Skin epidermis (tissue), 12 donors: ENCODE data around the gene C10orf90.
A peak's percentile ranks its signal among the peaks of the same experiment; 100 is the strongest.

Experiments used
- H3K27ac ChIP-seq, 21 experiments: fragments of 200-600 bp; sonication (generic) in 11 of 21; one replicate each; pipeline ENCODE4 v1.5.0; 2020; ENCODE audit warnings: mild to moderate bottlenecking in 3 of 21, inconsistent platforms in 2 of 21, moderate library complexity in 2 of 21
- H3K4me3 ChIP-seq, 7 experiments: fragments of 200-600 bp; sonication (generic) in 2 of 7; one replicate each; pipeline ENCODE4 v1.5.0; 2020; ENCODE audit warnings: inconsistent platforms in 2 of 7, mild to moderate bottlenecking in 2 of 7, moderate library complexity in 1 of 7

Gene C10orf90

DNA sequence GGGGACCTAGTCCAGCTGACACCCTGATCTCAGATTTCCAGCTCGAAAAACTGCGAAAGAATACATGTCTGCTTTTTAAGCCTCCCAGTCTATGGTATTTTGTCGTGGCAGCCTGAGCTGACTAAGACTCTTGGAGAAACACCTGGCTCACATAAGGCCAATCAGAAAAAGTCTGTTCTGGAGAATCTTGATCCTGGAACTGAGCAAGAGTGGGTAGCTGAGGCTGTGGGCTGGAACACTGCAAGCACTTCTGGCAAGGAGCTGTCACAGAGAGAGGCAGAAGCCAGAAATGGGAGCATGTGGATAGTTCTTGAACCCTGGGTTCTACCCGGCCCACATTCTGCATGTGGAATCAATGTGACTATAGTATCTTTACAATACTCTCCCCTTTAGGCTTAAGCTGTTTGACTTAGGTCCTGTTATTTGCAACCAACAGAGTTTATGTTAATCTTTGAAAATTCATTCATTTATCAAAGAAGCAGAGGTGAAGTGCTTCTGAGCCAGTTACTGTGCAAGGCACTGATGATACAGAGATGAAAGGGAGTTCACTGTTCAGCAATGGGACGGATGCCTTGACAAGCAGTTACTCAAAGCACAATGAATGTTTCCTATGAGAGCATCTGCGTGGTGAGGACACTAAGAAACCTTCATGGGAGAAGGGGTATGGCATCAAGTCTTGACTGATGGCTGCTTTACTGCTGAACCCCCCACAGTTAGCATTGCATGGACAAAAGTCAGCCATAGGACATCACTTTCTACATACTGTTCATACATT lies 4.4 kb upstream of the C10orf90 start:
- H3K27ac ChIP-seq, result no peak overlapping the region
- H3K4me3 ChIP-seq, result no peak overlapping the region

DNA sequence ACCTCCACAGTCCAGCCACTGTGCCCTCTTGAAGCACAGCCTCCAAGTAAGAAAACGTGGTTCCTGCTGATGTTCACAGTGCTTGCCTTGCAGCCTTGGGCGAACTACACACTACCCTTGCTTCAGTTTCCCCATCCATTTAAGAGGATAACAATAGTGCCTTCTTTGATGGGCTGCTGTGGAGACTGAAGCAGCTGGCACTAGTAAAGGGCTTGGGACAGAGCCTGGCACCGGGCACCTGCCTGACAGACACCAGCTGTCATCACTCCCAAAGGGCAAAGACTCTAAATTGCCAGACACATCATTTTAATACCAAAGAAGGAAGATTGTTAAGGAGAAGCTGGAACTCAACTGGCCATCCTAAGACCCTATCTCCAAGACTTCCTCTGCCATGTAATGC lies 3.1 kb upstream of the C10orf90 start:
- H3K27ac ChIP-seq, result no peak overlapping the region

DNA sequence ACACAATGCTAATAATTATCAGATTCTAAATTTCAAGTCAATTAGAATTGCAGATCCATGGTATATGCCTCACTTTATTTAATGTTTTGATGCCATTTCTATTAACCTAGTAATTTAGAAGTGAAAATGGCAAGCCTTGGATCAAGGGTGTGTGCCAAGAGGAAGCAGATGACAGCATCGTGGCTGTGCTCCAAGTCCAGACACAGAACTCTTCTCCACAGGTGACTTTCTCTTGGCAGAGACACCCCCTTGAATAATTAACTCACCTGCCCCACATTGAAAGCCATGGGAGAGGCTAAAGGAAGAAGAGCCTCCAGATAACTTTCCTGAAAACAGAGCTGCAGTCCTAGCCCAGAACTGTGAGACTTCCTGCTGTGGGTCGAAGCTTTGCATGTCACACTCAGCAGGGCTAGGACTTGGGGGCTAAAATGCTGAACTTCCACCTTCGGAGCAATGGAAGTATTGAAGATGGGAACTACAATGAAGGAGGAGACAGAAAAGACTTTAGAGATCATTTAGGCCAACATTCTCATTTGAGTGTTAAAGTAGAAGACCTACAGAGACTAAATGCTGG lies 996 bp upstream of the C10orf90 start:
- no peak overlapping the region for H3K27ac ChIP-seq
- no peak overlapping the region for H3K4me3 ChIP-seq

More for the DNA sequence above, 3.1 kb upstream of the C10orf90 start:
- H3K4me3 ChIP-seq, result no peak overlapping the region

DNA sequence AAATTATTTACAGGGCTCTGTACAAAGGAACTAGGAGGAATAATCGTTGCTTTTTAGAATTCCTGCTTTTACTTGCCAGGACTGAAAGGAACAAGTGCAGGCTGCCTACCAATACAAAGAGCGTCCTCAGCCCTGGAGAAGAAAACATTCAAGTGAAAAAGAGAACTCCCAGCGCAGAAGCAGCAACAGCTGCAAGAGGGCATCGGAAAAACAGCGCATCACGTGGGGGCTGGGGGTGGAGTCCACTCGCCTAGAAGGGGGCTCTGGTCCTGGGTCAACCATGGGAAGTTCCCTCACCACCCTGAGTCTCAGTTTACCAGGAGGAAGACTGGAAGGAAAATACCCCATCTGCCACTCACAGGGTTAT lies 385 bp upstream of the C10orf90 start:
- H3K4me3 ChIP-seq, result no peak overlapping the region
- peak overlapping the region in 1 of 21 experiments; percentile 35 for H3K27ac ChIP-seq

DNA sequence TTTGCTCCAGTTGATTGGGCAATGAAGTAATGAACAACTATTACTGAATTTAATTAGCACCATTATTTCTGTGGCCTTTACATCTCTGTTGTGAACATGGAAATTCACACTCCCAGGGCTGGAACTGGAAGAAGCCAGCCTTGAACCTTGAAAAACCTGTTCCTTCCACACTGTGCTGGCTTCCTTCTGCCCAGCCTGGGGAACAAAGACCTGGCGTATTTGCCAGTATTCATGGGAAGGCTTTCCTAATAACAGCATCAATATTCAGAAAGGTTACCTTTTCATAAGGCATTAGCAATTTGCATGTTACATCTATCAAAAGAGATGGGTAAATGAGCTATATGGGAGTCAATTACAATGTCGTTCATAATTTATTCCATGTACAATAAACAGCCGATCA lies 1.3 kb downstream of the C10orf90 start:
- Histone ChIP-seq H3K4me3 (no peak overlapping the region), H3K27ac (peak overlapping the region in 2 of 21 experiments; percentile 22 to 35)

DNA sequence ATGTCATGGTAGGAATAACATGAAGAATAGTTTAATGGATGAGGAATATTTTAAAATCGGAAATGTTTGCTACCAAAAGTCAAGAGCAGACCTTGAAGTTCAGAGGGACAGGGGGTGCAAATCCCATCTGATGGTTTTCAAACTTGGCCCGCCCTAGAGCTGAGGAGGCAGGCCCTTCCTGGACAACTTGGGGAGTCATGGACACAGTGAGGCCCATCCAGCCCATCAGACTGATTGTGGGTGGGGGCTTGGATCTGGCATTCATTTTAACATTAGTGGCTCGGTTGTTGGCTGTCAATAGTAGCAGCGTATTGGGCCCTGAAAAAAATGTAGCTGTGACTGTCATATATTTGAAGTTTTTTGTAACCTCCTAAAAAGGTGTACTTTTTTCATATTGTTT lies 2.0 kb downstream of the C10orf90 start:
- H3K27ac ChIP-seq, result no peak overlapping the region
- H3K4me3 ChIP-seq, result no peak overlapping the region

DNA sequence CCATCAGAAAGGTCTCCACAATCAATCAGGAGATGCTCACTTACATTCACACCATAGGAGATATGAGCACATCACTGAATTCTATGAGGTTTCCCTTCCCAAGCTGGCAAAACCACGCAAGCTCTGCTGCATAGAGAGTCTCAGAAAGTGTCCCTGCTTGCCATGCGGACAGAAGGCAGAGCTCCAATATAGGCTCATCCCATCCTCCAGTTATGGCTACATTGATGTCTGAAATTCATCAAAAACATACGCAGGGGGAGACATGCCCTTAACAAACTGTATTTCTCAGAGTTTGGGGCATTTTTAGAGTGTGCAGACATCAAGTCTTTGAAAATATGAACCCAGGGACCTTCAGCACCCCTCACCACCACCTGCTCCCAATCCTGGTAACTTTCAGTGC lies 2.9 kb downstream of the C10orf90 start:
- Histone ChIP-seq H3K4me3 (no peak overlapping the region), H3K27ac (no peak overlapping the region)

DNA sequence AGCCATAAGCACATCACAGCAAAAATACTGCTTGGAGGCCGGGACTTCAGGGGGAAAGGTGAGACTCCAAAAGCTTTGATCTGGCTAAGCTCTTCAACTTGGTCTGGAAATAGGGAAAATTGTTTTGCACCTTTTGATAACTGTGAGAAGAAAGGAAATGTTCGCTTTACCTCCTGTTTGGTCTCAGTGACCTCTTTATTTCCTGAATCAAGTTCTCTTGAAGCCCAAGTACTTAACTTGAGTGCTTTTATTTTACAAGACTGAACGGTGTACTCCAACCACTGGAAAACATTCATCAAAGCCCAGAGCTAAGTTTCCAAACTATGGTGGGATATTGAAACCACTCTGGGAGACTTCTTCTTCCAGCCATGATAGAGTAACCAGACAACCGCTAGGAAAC lies 5.3 kb downstream of the C10orf90 start:
- H3K4me3 ChIP-seq, result no peak overlapping the region

DNA sequence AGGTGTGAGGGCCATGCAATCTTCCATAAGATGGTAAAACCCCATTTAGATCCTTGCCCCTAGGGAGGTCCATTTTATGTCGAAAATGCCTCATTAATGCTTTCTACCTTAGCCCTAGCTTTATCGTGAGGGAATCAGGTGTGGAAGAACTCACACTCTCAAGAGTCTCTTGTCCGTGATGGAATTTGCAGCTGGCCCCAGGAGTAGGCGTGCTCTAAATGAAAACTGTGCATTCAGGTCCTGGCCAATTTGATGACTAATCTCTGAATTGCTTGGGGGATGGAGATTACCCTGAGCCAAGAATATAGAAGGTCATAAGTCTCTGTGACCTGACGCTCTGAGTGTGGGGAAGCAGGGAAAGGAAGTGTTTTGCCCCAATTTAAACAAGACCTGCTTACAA lies 6.6 kb downstream of the C10orf90 start:
- H3K27ac ChIP-seq, result peak overlapping the region in 5 of 21 experiments; percentile 29 to 83 (median 61)
- H3K4me3 ChIP-seq, result no peak overlapping the region

More for the DNA sequence above, 5.3 kb downstream of the C10orf90 start:
- H3K27ac ChIP-seq, result no peak overlapping the region

DNA sequence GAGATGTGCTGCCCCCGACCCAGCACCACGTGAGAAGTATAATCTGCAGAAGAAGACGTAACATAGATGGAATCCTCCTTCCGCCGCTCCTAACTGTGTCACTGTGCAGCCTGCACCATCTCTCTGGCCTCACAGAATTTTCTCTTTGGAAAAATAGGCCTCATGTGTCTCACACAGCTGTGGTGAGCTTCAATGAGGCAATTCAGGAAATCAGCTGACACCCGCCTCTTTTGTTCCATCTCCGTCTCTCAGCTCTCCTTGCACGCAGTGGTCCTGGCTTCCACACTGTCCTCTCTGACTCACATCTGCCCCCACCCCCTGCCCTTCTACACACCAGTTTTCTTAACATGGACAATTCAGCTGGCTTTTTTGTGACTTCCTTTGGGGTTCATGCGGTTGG lies 7.2 kb downstream of the C10orf90 start:
- no peak overlapping the region for H3K4me3 ChIP-seq
- H3K27ac ChIP-seq, result peak overlapping the region in 12 of 21 experiments; percentile 18 to 83 (median 68)

DNA sequence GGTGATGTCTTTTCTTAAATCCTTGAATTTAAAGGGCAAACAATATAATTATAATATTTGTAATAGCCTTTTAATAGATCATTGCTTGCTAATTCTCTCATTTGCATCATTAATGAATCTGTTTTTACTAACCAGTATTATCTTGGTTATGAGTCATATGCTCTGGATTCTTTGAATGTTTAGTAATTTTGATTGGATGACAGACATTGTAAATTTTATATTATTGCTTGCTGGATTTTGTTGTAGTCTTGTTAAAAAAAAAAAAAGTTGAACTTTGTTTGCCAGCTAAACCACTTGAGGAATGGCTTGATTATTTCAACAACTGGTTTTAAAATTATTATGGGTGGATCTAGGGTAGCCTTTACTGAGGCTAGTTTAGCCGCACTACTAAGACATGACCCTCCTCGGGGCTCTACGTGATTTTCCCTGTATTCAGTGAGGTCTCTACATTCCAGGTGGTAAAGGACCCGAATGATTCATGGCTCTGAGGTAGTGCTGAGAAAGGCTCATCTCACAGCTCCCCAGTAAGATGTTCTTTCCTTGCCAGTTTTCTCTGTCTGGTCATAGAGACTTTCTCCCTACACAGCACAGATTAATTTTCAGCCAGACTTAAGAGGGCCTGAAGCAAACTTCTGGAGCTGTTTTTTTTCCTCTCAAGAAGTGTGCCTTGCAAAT lies 8.5 kb downstream of the C10orf90 start:
- peak overlapping the region in 16 of 21 experiments; percentile 10 to 83 (median 63) for H3K27ac ChIP-seq
- no peak overlapping the region for H3K4me3 ChIP-seq

DNA sequence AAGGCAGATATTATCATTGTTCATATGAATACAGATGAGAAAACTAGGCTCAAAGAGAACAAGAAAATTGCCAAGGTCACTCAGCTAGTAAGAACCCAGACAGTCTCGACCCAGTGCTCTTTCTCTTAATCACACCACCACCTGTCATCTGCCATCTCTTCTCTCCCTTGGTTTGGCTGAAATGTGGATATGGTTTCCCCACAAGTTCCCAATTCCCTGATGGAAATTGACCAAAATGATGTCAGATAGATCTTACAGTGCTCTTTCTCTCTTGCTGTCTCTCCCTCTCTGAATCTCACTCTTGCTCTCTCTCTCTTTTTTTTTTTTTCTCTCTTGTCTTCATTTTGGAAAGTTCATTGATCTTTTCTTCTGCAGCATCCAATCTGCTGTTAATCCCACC lies 9.1 kb downstream of the C10orf90 start:
- no peak overlapping the region for H3K4me3 ChIP-seq
- H3K27ac ChIP-seq, result no peak overlapping the region

DNA sequence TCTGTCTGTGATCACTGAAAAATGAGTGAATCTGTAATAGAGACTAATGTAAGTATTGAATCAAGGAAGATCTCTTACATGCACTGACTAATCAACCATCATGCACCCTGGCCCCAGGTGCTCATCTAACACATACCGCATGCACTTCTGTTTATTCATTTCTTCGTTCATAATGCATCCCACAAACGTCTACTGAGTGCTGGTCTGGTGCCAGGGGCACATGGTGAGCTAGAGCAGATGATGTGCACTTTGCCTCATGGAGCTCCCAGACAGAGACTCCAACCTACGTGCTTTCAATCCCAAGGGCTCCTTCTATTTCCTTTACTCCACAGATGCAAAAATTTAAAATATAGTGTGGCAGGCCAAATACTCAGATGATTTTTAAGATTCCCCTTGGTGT lies 10.7 kb downstream of the C10orf90 start:
- H3K4me3 ChIP-seq, result no peak overlapping the region
- H3K27ac ChIP-seq, result no peak overlapping the region

DNA sequence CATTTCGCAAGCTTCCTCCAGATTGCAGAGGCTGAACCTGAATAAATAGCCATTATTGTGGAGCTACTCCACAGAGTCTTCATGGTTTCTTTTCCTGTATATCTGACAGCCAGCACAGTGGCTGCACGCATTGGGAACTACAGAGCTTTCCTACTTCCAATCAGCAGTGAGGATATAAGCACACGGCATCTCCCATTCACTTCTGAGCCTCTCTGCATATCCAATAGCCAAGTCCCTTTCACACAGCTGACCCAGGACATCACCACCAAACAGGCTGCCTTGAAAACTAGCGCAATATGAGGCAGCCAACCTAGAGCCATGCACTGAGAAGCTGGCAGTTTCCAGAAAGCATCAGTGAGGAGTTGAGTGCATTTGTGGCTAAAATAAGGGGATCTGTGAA lies 11.6 kb downstream of the C10orf90 start:
- no peak overlapping the region for H3K27ac ChIP-seq

DNA sequence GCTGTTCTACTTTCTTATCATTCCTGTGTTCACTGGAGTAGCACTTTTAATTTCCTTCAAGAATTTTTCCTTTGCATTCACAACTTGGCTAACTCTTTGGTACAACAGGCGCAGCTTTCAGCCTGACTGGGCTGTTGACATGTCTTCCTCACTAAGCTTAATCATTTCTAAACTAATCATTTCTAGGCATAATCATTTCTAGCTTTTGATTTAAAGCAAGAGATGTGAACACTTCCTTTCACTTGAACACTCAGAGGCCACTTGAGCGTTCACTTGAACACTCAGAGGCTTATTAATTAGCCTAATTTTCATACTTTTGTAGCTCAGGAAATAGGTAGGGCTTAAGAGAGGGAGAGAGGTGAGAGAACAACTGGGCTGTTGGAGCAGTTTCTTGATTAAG lies 15.9 kb downstream of the C10orf90 start:
- Histone ChIP-seq H3K27ac (no peak overlapping the region), H3K4me3 (no peak overlapping the region)

More for the DNA sequence above, 11.6 kb downstream of the C10orf90 start:
- no peak overlapping the region for H3K4me3 ChIP-seq

DNA sequence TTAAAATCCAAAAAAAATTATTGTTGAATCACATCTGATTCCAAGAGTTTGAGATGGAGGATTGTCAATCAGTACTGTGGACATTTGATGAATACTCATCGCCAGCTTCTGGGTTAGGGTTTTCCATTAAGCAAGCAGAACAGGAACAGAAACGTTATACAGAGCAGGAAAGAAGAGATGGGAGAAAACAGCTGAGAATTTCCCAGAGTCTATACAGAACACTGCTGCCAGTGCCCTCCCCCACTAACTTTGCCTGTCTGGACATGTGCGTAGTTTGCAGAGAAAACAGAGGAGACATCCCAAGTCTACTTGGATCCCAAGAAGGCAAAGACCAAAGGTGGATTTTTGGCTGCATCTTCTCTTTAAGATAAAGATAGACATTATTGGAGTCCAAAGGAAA lies 19.0 kb downstream of the C10orf90 start:
- no peak overlapping the region for H3K27ac ChIP-seq

DNA sequence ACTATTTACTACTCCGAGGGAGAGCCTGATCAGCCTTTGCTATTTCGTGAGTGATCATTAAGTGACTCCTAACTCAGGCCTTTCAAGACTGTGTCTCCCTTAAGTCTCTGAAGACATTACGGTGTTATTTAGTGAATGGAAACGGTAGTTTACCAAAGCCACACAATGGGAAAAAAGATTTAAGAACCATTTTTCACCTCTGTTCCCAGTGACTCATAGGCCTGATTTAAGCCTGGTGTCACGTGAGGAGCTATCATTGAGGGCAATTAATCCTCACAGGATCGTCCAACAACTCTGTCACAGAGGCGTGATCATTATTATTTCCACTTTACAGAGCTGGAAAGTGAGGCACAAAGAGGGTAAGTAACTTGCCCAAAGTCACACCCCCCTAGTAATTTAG lies 20.3 kb downstream of the C10orf90 start:
- Histone ChIP-seq H3K4me3 (no peak overlapping the region), H3K27ac (no peak overlapping the region)

More for the DNA sequence above, 19.0 kb downstream of the C10orf90 start:
- H3K4me3 ChIP-seq, result no peak overlapping the region

DNA sequence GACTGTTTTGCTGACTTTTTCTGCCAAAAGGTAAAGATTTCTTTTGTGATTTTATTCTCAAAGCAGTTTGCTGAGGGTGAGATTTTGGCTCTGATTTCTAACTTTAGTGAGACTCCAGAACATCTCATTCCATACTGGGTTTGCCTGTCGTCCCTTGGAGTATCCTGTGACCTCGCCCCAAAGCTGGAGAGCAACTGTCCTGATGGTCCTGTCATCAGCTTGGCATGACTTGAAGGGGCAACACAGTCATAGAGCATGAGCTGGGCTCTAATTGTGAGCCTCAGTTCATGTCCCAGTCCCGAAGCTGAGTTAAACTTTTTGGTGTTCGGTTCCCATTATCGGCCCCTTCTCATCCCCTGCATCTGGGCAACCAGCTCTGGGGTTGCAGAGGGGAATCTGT lies 23.4 kb downstream of the C10orf90 start:
- Histone ChIP-seq H3K27ac (no peak overlapping the region), H3K4me3 (no peak overlapping the region)

DNA sequence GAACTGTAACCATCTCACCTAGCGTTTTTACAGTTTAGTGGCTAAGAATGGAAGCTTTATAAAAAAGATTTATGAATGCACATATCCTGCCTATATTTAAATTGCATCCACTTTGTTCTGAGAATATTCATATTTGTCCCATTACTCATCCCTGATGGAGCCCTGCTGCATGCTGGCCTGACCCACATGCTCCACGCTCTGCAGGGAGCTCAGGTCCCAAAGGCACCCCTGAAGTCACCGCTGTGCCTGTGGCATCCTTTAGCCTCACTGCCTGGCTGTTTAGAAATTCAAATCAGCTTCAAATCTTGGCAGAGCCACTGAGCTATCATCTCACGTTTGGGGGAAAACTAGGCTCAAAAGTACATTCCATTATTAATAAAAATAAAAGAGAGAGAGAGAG lies 24.4 kb downstream of the C10orf90 start:
- Histone ChIP-seq H3K27ac (no peak overlapping the region), H3K4me3 (no peak overlapping the region)

DNA sequence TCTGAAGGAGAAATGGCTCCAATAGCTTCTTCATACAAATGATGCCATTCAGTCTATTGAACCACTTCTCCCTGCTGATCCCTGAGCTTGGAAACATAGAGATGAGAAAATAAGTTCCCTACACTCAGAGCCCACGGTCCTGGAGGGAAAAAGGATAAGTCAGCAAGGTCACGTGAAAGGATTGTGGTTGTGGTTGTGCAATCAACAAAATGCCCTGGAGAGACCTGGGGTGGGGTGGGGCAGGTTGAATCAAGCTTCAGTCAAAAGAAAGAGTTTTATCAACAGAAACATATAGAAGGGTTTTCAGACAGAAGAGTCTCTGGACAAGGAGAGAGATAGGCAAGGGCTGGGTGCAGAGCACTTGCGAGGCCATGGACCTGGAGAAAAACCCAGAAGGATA lies 30.1 kb downstream of the C10orf90 start:
- peak overlapping the region in 1 of 21 experiments; percentile 55 for H3K27ac ChIP-seq

DNA sequence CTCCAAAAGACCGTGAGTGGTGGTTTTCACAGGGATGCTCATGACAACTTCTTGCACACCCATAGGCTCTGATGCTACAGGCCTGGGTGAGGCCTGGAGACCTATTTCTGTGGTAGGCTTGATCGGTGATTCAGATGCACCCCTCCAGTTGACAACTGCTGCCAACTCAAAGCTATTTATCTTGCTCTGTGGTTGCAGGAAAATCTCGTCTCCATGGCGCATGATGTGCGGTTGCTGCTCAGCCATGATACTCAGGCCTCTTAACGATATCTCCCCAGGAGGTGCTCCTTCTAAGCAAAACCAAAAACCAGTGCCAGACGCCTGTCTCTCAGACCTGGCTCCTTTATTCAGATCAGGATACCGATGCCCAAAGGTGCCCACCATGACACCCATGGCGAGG lies 31.4 kb downstream of the C10orf90 start:
- no peak overlapping the region for H3K4me3 ChIP-seq
- no peak overlapping the region for H3K27ac ChIP-seq

More for the DNA sequence above, 30.1 kb downstream of the C10orf90 start:
- no peak overlapping the region for H3K4me3 ChIP-seq
